Parathyroid adenoma (tissue), 2 donors: ENCODE results near the gene SERPIND1.

Experiments
- H2AFZ ChIP-seq: fragments of 300-600 bp; sonication (generic); one replicate; pipeline ENCODE4 v1.7.0; 2017; ENCODE audit warnings: antibody characterized with exemption, mild to moderate bottlenecking
- H3K27ac ChIP-seq: fragments of 300-600 bp; sonication (generic); one replicate; pipeline ENCODE4 v1.7.0; 2017
- H3K27me3 ChIP-seq: fragments of 300-600 bp; sonication (generic); one replicate; pipeline ENCODE4 v1.7.0; 2017; ENCODE audit warnings: low read length; ENCODE audit not compliant: control insufficient read depth, insufficient read depth
- H3K36me3 ChIP-seq: fragments of 300-600 bp; sonication (generic); one replicate; pipeline ENCODE4 v1.7.0; 2017; ENCODE audit warnings: low read length; ENCODE audit not compliant: control insufficient read depth, insufficient read depth
- H3K4me1 ChIP-seq: fragments of 300-600 bp; sonication (generic); one replicate; pipeline ENCODE4 v1.7.0; 2017; ENCODE audit warnings: control low read depth
- H3K4me2 ChIP-seq: fragments of 300-600 bp; sonication (generic); one replicate; pipeline ENCODE4 v1.7.0; 2017; ENCODE audit warnings: low read length
- H3K4me3 ChIP-seq: fragments of 300-600 bp; sonication (generic); one replicate; pipeline ENCODE4 v1.7.0; 2017; ENCODE audit warnings: low read depth, low read length
- H3K79me2 ChIP-seq: fragments of 300-600 bp; sonication (generic); one replicate; pipeline ENCODE4 v1.7.0; 2017; ENCODE audit warnings: control low read depth
- H3K9ac ChIP-seq: fragments of 300-600 bp; sonication (generic); one replicate; pipeline ENCODE4 v1.7.0; 2017; ENCODE audit warnings: mild to moderate bottlenecking
- H3K9me3 ChIP-seq: fragments of 300-600 bp; sonication (generic); one replicate; pipeline ENCODE4 v1.7.0; 2017; ENCODE audit warnings: low read length; ENCODE audit not compliant: control insufficient read depth
- CTCF ChIP-seq: fragments of 300-600 bp; sonication (generic); IDR thresholded peaks from one replicate; pipeline ENCODE4 v1.7.0; 2017; ENCODE audit warnings: antibody characterized with exemption, mild to moderate bottlenecking
- donor health status: primary hyperparathyroidism.

Gene SERPIND1

GRCh38 chr22:20748731-20749428 lies 25.0 kb upstream of the SERPIND1 start:
- no peaks in the 10 kb centered on the region for H3K9me3 ChIP-seq
- no peak overlapping the region for H2AFZ ChIP-seq
- H3K4me2 ChIP-seq, result no peak overlapping the region
- no peak for TF ChIP-seq CTCF
- H3K36me3 ChIP-seq, result no peaks in the 10 kb centered on the region
- H3K79me2 ChIP-seq, result no peaks in the 10 kb centered on the region
- H3K4me1 ChIP-seq, result no peaks in the 10 kb centered on the region
- no peak overlapping the region for H3K4me3 ChIP-seq
- H3K27ac ChIP-seq, result no peak overlapping the region
- H3K27me3 ChIP-seq, result no peaks in the 10 kb centered on the region
- no peak overlapping the region for H3K9ac ChIP-seq

GRCh38 chr22:20749453-20749852 lies 24.5 kb upstream of the SERPIND1 start:
- H3K4me2 ChIP-seq, result no peak overlapping the region
- H3K4me1 ChIP-seq, result no peaks in the 10 kb centered on the region
- H3K79me2 ChIP-seq, result no peaks in the 10 kb centered on the region
- H3K27ac ChIP-seq, result no peak overlapping the region
- H3K27me3 ChIP-seq, result no peaks in the 10 kb centered on the region
- no peaks in the 10 kb centered on the region for H3K36me3 ChIP-seq
- H3K9me3 ChIP-seq, result no peaks in the 10 kb centered on the region
- H3K4me3 ChIP-seq, result no peak overlapping the region
- H2AFZ ChIP-seq, result no peak overlapping the region
- H3K9ac ChIP-seq, result no peak overlapping the region
- no peak for TF ChIP-seq CTCF

GRCh38 chr22:20750461-20751184 lies 23.3 kb upstream of the SERPIND1 start:
- no peak overlapping the region for H3K4me3 ChIP-seq
- no peaks in the 10 kb centered on the region for H3K36me3 ChIP-seq
- H3K27me3 ChIP-seq, result no peaks in the 10 kb centered on the region
- no peak for TF ChIP-seq CTCF
- no peak overlapping the region for H3K4me2 ChIP-seq
- no peak overlapping the region for H3K9ac ChIP-seq
- H3K27ac ChIP-seq, result no peak overlapping the region
- no peaks in the 10 kb centered on the region for H3K9me3 ChIP-seq
- H3K4me1 ChIP-seq, result no peaks in the 10 kb centered on the region
- no peaks in the 10 kb centered on the region for H3K79me2 ChIP-seq
- H2AFZ ChIP-seq, result no peak overlapping the region

- no peak overlapping the region for H3K27ac ChIP-seq
- no peaks in the 10 kb centered on the region for H3K4me1 ChIP-seq
- no peak for TF ChIP-seq CTCF
- no peaks in the 10 kb centered on the region for H3K9me3 ChIP-seq
- H2AFZ ChIP-seq, result no peak overlapping the region
- H3K79me2 ChIP-seq, result no peaks in the 10 kb centered on the region
- H3K4me2 ChIP-seq, result no peak overlapping the region
- H3K4me3 ChIP-seq, result no peak overlapping the region
- no peaks in the 10 kb centered on the region for H3K27me3 ChIP-seq
- no peak overlapping the region for H3K9ac ChIP-seq
- H3K36me3 ChIP-seq, result no peaks in the 10 kb centered on the region
These were observed 22.6 kb upstream of the SERPIND1 start for GRCh38 chr22:20751185-20751851.
